ENCODE measurements around the gene CHRNA7. TPM values are rescaled to one million over a fixed set of nuclear protein-coding genes. Genes with fewer than 3 reads are reported as not detected.
"Not testable (repeated sequence)": the region's sequence is repeated elsewhere in the genome, so short reads cannot be mapped to it uniquely, and the experiment has no call there.

The CHRNA7 gene
- total RNA-seq, 1 experiment from 2014 or later: 7.8 TPM

- TF ChIP-seq E2F4 (CRISPR knock-in tag; IDR thresholded peaks at IDR 0.05; ENCODE audit: borderline replicate concordance, low read depth): no peak
- no peak for TF ChIP-seq IRF1 (CRISPR knock-in tag; IDR thresholded peaks at IDR 0.05)
- no peak for TF ChIP-seq ZNF138 (CRISPR knock-in tag; conservative IDR thresholded peaks at IDR 0.05)
- no peak for TF ChIP-seq ZNF121 (CRISPR knock-in tag; IDR thresholded peaks at IDR 0.05)
- TF ChIP-seq SMAD4 (CRISPR knock-in tag; IDR thresholded peaks at IDR 0.05): no peak
- no peak for TF ChIP-seq E2F1 (CRISPR knock-in tag; IDR thresholded peaks at IDR 0.05)
These were observed 122.3 kb downstream of the CHRNA7 start (continued) for GRCh38 chr15:32152574-32152973.

- H3K36me3 Mint-ChIP-seq; POLR2A ChIA-PET; DNase-seq (ENCODE audit: low spot score); H3K27ac Mint-ChIP-seq; H3K9me3 Mint-ChIP-seq; H3K4me3 Mint-ChIP-seq; H3K27me3 Mint-ChIP-seq (ENCODE audit: low read depth); CTCF ChIA-PET: not testable (repeated sequence)
- peaks cover 28% of the 10 kb centered on the region for H3K4me1 Mint-ChIP-seq
- ATAC-seq: peak; percentile 86
These were observed 123.7 kb downstream of the CHRNA7 start for GRCh38 chr15:32153868-32154623.

GRCh38 chr15:32162143-32162542 lies 131.8 kb downstream of the CHRNA7 start:
- H3K36me3 Mint-ChIP-seq; CTCF ChIA-PET; H3K27ac Mint-ChIP-seq; POLR2A ChIA-PET; ATAC-seq; H3K4me1 Mint-ChIP-seq; DNase-seq (ENCODE audit: low spot score); H3K4me3 Mint-ChIP-seq; H3K27me3 Mint-ChIP-seq (ENCODE audit: low read depth); H3K9me3 Mint-ChIP-seq: not testable (repeated sequence)

- H3K27me3 Mint-ChIP-seq (ENCODE audit: low read depth); H3K4me1 Mint-ChIP-seq; H3K36me3 Mint-ChIP-seq; H3K4me3 Mint-ChIP-seq; H3K9me3 Mint-ChIP-seq; POLR2A ChIA-PET; CTCF ChIA-PET; H3K27ac Mint-ChIP-seq; ATAC-seq; DNase-seq (ENCODE audit: low spot score): not testable (repeated sequence)
These were observed 133.8 kb downstream of the CHRNA7 start for GRCh38 chr15:32164065-32164464.

- H3K27me3 Mint-ChIP-seq (ENCODE audit: low read depth); H3K4me1 Mint-ChIP-seq; POLR2A ChIA-PET; H3K36me3 Mint-ChIP-seq; CTCF ChIA-PET; ATAC-seq; H3K27ac Mint-ChIP-seq; DNase-seq (ENCODE audit: low spot score); H3K9me3 Mint-ChIP-seq; H3K4me3 Mint-ChIP-seq: not testable (repeated sequence)
These were observed 134.4 kb downstream of the CHRNA7 start for GRCh38 chr15:32164747-32165146.

- DNase-seq (ENCODE audit: low spot score); H3K9me3 Mint-ChIP-seq; ATAC-seq; H3K36me3 Mint-ChIP-seq; H3K27ac Mint-ChIP-seq; H3K4me3 Mint-ChIP-seq; CTCF ChIA-PET; H3K27me3 Mint-ChIP-seq (ENCODE audit: low read depth); H3K4me1 Mint-ChIP-seq; POLR2A ChIA-PET: not testable (repeated sequence)
These were observed 135.5 kb downstream of the CHRNA7 start for GRCh38 chr15:32165775-32166174.

GRCh38 chr15:32166270-32166669 lies 136.0 kb downstream of the CHRNA7 start:
- POLR2A ChIA-PET; H3K27ac Mint-ChIP-seq; H3K4me3 Mint-ChIP-seq; H3K9me3 Mint-ChIP-seq; H3K27me3 Mint-ChIP-seq (ENCODE audit: low read depth); CTCF ChIA-PET; H3K4me1 Mint-ChIP-seq; ATAC-seq; H3K36me3 Mint-ChIP-seq; DNase-seq (ENCODE audit: low spot score): not testable (repeated sequence)

GRCh38 chr15:32167913-32168312 lies 137.6 kb downstream of the CHRNA7 start:
- H3K4me1 Mint-ChIP-seq; H3K9me3 Mint-ChIP-seq; ATAC-seq; DNase-seq (ENCODE audit: low spot score); H3K36me3 Mint-ChIP-seq; H3K27me3 Mint-ChIP-seq (ENCODE audit: low read depth); POLR2A ChIA-PET; CTCF ChIA-PET; H3K4me3 Mint-ChIP-seq; H3K27ac Mint-ChIP-seq: not testable (repeated sequence)

GRCh38 chr15:32180579-32180978 lies 150.3 kb downstream of the CHRNA7 start:
- H3K27me3 Mint-ChIP-seq (ENCODE audit: low read depth); H3K4me3 Mint-ChIP-seq; POLR2A ChIA-PET; CTCF ChIA-PET; H3K4me1 Mint-ChIP-seq; DNase-seq (ENCODE audit: low spot score); H3K27ac Mint-ChIP-seq; H3K36me3 Mint-ChIP-seq; H3K9me3 Mint-ChIP-seq: not testable (repeated sequence)
- ATAC-seq: peak; percentile 94

GRCh38 chr15:32193780-32194179 lies 163.5 kb downstream of the CHRNA7 start:
- H3K4me3 Mint-ChIP-seq; CTCF ChIA-PET; H3K4me1 Mint-ChIP-seq; H3K9me3 Mint-ChIP-seq; H3K36me3 Mint-ChIP-seq; H3K27me3 Mint-ChIP-seq (ENCODE audit: low read depth); DNase-seq (ENCODE audit: low spot score); H3K27ac Mint-ChIP-seq; ATAC-seq; POLR2A ChIA-PET: not testable (repeated sequence)

- ATAC-seq; H3K4me1 Mint-ChIP-seq; DNase-seq (ENCODE audit: low spot score); POLR2A ChIA-PET; H3K27me3 Mint-ChIP-seq (ENCODE audit: low read depth); H3K4me3 Mint-ChIP-seq; H3K36me3 Mint-ChIP-seq; H3K27ac Mint-ChIP-seq; H3K9me3 Mint-ChIP-seq; CTCF ChIA-PET: not testable (repeated sequence)
These were observed 165.9 kb downstream of the CHRNA7 start for GRCh38 chr15:32196206-32196605.
